GM12874 (cell line): ENCODE measurements around the gene EIF4E3.

Experiments
- CTCF ChIP-seq: IDR thresholded peaks from 2 replicates; pipeline ENCODE4 v1.5.1; 2011; ENCODE audit warnings: low read depth, mild to moderate bottlenecking, control low read depth, low read length, moderate library complexity; ENCODE audit not compliant: insufficient read depth

EIF4E3 gene

GRCh38 chr3:71673486-71673885 is 51.7 kb downstream of the EIF4E3 start:
- no peak for TF ChIP-seq CTCF

- no peak for TF ChIP-seq CTCF
These were observed 52.4 kb downstream of the EIF4E3 start for GRCh38 chr3:71672807-71673206.

GRCh38 chr3:71672340-71672739 is 52.9 kb downstream of the EIF4E3 start:
- TF ChIP-seq CTCF, result no peak

GRCh38 chr3:71671216-71671845 is 53.9 kb downstream of the EIF4E3 start:
- TF ChIP-seq CTCF, result no peak

GRCh38 chr3:71662568-71662967 is 62.6 kb downstream of the EIF4E3 start:
- no peak for TF ChIP-seq CTCF

- no peak for TF ChIP-seq CTCF
These were observed 63.1 kb downstream of the EIF4E3 start for GRCh38 chr3:71662056-71662455.

- TF ChIP-seq CTCF, result no peak
These were observed 65.2 kb downstream of the EIF4E3 start for GRCh38 chr3:71659864-71660591.
